DMS53 treated with DMSO at 0.1 percent for 48 hours (cell line): ENCODE results near the gene GAL3ST3.
A peak's percentile ranks its signal among the peaks of the same experiment; 100 is the strongest.
"Not testable (repeated sequence)": the region's sequence is repeated elsewhere in the genome, so short reads cannot be mapped to it uniquely, and the experiment has no call there.

Source experiments
- DNase-seq: peaks from one replicate; lab custom pipeline; 2025; ENCODE audit not compliant: unreplicated experiment; lab: John Stamatoyannopoulos, UW

GAL3ST3 gene

DNA sequence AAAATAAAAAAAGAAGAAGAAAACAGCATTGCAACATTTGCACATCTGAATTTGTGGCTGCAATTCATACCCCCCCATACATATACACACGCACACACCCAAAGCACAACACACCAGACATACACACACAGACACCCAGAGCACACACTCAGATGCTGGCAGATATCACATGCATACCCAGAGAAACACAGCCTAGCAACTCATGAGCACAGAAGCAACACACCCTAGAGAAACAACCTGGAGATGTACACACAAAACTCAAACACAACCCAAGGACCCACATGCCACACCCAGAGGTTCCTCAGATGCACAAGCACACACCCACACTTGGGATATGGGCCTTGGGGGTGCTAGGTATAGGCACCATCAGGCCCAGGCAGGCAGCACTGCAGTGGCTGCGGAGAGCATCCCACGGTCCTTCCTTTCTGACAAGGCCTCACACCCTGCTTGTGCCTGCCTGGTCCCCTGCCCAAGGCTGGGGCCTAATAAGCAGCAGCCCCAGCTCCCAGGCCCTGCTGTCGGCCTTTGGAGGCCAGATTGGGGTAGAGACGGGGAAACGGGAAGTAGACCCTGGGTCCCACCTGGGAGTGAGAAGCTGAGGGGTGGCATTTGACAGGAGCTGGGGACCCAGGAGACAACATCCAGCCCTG is 34.0 kb downstream of the GAL3ST3 start:
- DNase-seq, result no peak

DNA sequence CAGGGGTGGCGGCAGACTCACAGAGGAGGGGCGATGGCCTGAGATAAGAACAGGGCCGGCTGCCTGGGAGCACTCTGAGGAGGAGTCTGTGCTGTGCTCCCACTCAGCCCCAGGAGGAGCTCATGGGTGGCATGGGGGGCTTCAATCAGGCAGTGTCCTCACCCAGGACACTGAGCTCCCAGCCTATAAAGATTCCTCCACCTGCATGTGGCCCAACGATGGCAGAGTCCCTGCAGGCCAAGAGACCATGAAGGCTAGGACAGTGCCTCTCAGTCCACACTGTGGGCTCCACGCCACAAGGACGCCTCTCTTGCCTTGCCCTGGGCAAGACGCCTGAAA is 35.2 kb downstream of the GAL3ST3 start:
- DNase-seq, result no peak

DNA sequence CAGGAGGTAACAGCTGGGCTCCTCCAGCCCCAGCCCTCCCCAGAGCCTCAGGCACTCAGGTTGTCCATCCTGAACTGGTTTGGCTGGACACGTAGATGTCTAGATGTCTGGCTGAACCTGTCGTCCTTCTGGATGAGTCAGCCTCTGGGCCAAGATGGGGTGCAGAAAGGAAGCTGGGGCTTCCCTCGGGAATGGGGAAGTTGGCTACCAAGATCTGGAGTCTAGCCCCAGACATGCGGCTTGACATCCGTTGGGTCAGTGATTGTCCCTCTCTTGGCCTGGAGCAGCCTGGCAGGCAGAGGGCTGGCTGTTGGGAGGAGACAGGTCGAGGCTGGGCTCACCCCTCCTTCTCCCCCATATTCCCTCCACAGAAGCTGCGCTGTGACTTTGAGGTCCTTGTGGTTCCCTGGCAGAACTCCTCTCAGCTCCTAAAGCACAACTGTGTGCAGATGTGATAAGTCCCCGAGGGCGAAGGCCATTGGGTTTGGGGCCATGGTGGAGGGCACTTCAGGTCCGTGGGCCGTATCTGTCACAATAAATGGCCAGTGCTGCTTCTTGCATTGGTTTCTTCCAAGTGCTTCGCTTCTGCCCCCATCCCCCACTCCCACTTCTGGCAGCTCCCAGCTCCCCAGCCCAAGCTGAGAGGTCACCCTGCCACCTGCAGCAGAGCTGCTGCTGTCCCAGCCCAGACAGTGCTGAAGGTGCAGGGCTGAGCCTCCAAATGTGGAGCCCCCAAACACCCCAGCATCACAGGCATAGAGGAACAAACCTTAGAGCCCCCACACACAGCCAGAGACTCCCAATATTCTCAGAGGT is 35.8 kb downstream of the GAL3ST3 start:
- DNase-seq, result no peak

DNA sequence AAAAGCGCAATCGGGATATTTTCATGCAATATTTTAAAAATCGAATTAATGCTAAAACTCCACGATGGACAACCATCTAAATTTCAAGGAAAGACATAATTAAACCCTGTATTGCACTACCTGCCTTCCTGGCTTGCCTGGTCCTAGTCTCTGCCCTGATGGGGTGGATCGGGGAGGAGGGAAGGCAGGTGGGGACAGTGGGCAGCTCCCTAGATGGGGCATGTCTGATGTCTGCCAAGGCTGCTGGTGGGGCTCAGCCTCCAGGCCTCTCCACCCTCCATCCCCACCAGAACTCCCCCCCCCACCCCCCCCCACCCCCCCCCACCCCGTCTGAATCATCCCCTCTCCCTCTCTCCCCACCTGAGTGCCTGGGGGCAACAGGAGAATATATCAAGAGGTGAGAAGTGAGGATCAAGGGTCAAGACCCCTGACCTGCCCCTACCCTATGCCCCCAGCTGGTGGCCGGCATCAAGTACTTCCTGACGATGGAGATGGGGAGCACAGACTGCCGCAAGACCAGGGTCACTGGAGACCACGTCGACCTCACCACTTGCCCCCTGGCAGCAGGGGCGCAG is 36.5 kb downstream of the GAL3ST3 start:
- DNase-seq, result no peak

DNA sequence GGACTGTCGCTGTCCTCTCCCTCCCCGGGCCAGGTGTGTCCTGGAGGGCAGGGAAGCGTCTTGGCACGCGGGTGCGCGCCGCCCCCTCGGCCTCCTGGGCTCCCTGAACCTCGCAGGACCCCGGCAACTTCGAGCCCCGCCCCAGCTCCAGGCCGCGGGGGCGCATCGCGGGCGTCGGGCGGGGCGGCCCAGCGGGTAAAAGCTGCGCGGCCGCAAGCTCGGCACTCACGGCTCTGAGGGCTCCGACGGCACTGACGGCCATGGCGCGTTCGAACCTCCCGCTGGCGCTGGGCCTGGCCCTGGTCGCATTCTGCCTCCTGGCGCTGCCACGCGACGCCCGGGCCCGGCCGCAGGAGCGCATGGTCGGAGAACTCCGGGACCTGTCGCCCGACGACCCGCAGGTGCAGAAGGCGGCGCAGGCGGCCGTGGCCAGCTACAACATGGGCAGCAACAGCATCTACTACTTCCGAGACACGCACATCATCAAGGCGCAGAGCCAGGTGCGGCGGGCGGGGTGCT is 37.1 kb downstream of the GAL3ST3 start, which contains the start of gene CST6:
CST6 (plus strand) TSS at position 224 of the 519 bp plus-strand sequence; CDS start at position 261, 37 bp downstream.
- peak; percentile 30 for DNase-seq

DNA sequence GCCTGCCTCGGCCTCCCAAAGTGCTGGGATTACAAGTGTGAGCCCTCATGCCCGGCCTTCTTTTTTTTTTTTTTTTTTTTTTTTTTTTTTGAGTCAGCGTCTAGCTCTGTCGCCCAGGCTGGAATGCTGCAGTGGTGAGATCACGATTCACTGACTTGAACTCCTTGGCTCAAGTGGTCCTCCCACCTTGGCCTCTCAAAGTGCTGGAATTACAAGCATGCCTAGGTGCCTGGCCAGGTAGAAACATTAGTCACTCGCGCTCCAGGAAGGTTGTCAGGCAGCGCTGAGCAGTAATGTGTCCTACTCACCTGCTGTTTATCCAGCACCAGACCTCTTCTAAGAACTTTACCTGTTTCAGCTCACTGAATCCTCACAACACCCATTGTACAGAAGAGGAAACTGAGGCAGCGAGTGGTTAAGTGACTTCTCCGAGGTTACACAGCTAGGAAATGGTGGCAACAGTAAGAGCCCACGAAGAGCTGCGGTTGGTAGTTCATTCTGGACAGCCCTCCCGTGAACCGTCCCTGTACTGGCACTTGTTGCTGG is 37.6 kb downstream of the GAL3ST3 start:
- peak; percentile 52 for DNase-seq

DNA sequence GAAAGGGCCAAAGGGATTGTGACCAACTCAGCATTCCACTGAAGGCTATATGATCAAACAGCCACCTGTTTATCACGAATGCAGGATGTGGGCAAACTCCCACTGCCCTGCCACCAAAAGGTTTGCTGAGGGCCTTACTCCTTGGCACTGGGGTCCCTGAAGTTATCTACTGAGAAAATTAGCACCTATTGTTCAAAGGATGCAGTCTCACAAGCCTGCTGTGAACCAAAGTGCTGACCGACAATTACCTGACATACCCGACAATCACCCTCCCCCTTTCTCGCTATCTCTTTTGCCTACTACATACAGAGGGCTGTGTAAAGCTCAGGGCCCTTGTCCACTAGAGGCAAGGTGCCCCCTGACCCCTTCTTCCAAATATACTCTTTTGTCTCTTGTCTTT is 38.9 kb downstream of the GAL3ST3 start:
- DNase-seq, result not testable (repeated sequence)

DNA sequence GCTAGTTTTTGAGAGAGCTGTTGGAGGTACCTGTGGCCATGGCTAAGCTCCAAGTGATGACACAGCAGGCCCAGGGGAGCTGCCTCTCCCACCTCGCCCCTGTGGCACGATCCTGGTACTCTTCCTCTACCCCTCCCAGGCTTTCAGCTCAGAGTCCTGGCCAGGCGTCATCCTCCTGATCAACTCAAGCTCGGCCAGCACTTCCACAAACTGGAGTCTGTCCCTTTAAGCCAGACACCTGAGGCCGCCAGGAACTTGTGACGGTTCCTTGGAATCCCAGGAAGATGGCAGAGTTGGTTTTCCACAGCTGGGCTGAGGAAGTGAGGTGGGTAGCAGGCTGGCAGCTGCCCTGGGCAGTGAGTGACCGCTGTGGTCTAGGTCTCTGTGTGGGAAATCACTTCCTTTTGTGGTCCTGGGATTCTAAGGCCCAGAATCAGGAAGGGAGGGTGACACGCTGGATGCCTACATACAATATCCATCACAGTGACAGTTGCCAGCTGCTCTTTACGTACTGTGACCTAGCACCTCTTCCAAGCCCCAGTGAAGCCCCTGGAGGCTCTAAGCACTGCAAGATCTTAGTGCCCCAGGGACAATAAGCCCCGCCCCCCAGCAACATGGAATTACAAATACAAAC is 40.4 kb downstream of the GAL3ST3 start:
- no peak for DNase-seq

DNA sequence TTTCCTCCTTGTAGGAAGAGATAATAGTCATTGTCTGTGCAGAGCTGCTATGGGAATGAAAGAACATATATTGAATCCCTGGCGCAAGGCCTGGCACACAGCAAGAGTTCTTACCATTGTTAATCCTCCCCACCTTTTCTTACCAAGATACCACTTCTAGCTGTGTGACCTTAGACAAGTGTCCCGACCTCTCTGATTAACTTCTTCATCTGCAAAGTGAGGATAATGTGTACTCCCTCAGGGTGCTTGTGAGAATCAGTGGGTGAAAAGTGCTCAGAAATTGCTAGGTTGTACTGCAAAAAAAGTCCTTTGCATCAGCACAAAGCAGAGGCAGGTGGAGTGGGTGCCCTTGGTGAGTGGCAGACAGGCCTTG is 40.9 kb downstream of the GAL3ST3 start:
- DNase-seq, result no peak

DNA sequence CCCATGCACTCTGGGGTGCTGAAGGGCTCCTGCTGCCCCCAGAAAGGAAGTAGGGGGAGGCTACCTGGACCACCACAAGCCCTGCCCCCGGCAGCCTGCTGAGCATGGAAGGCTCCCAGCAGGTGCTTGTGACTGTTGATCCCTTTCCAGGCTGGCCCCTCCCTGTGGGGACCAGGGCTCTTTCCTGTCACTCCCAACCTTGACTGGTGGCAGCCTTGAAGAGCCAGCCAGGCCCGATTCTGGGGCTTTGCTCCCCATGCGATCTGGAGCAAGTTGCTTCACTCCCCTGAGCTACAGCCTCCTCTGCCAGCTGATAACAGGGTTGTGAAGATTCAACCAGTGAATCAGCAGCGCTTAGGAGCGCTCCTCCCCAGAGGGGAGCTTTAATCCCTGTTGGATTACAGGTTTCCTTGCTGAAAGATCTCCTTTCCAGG is 41.7 kb downstream of the GAL3ST3 start:
- DNase-seq, result no peak

DNA sequence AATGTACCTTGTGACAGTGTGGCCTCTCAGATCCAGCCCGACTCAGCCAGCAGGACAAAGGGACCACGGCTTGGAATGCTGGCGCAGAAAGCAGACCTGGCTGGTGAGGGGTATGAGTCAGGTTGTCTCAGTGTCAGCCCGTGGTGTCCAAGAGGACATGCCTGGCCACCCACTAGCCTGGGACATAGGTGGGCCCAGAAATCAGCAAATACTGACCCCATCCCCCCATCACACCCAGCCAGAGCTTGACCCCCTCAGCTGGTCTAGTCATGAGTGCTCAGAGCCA is 42.1 kb downstream of the GAL3ST3 start:
- no peak for DNase-seq

DNA sequence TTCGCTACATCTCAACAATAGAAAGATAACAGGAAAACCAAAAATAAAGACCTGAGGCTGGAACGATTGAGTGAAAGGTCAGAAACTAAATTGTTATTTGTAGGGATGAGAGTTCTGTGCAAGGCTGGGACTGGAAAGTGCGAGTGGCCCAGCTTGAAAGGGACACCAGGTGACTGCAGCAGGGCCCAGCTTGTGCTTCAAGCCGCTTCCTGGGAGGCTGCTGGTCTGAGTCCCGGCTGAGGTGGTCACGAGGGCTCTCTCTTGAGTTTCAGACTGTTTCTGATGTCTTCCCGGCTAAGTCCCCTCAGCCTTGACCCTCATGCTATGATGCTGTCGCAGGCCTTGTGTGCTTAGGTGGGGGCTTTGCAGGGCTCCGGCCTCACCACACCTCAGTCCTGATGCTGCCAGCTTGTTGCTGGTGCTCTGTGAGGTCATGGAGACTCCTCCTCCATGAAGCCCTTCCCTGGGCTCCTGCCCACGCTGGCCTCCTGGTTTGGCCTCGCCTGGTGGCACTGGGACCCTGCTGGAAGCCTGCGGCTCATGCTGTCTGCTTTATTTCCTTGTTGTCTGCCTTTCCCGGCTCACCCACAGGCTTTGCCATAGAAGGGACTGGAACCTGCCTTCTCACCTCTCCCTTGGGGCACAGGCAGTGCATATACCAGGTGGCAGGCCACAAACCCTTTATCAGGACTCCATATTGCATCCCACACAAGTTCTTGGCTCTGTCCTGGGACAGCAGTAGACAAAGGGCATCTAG is 42.6 kb downstream of the GAL3ST3 start:
- no peak for DNase-seq

DNA sequence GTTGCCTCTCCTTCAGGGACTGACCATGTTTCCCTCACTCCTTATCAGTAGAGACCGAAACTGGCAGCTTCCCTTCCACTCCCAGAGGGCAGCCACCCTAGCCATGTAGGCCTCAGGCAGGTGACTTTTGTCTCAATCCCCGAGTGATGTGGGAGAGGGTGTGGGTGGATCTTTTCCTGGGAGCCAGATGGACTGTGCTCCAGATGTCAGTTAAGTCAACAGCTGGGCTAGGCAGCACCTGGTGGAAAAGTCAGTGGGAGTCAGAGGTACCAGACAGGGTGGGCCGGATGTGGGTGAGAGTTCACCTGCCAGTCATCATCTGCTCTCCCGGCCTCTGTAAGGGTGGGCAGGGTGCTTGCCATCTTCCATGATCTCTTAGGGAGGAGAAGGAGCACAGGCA is 44.8 kb downstream of the GAL3ST3 start:
- no peak for DNase-seq

DNA sequence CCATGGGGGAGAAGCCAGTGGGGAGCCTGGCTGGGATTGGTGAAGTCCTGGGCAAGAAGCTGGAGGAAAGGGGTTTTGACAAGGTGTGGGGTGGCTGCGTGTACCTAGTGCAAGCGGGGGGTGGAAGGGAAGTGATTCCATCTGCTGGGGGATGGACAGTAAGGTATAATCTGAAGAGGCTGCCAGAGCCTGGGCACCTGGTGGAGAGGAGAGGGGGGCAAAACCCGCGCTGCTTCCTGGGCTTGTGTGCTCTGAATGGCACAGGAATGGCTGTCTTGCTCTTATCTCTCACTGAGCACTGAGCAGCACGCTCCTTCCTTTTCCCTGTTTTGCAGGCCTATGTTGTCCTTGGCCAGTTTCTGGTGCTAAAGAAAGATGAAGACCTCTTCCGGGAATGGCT is 45.7 kb downstream of the GAL3ST3 start:
- DNase-seq, result no peak

DNA sequence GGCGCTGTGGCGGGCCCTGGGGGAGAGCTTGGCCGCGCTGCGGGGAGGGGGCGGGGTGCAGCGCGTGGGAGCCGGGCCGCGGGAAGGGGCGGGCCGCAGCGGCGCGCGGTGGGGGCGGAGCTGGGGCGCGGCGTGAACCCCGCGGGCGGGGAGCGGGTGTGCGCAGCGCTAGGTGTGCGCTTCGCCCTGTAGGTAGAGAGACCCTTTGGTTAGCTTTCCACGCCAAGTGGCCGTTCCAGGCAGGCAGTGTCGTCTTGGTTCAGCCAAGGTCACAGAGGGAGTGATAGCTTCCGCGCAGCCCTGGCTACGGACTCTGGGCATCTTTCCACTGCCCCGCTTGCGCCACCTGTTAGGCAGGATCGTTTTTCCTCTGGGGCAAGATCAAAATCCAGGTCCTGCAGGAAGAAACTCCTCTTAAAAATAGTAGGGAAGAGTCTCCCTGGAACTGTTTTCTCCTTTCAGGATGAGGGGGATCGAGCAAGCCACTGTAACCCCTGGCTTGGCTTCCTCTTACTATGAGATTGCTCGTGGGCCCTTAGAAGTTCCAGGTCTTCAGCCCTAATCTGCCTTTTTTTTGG is 46.2 kb downstream of the GAL3ST3 start:
- peak; percentile 34 for DNase-seq

DNA sequence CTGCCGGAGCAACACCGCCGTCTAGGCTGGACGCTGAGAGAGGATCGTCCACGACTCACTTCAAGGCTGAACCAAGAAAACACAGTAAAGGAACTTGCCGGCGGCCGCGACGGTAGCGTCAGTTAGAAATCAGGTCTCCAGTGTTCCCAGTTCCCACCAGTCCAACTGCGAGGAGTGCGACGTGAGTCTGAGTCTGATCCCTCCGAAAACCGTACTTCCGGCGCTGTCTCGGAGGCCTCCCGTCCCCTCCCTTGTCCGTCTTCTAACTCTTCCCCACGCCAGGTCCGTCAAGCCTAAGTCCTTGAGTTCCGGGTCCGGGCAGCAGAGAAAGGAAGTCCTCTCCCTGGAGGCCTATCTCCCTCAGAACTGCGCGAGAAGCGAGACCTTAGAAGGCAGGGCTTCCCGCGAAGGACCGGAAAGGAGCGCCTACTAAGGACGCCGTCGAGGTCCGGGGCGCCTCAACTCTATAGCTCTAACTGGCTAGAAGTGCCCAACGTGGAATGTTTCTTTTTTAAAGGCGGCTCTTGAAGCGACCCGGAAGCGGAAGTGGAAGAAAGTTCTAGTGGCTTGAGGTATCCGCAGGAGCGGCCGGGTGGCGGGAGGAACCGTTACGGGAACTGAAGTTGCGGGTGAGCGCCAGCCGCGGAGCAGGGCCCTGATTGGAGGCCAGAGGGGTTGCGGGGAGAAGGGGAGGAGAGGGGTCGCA is 46.9 kb downstream of the GAL3ST3 start, which contains the start of the genes BANF1 and EIF1AD:
BANF1 (plus strand) TSS at position 562 of the 706 bp plus-strand sequence. CDS start 748 bp downstream, outside the sequence.
EIF1AD (minus strand) TSS at position 216 of the 706 bp plus-strand sequence. CDS start 1,768 bp downstream, outside the sequence.
- DNase-seq, result peak; percentile 98

DNA sequence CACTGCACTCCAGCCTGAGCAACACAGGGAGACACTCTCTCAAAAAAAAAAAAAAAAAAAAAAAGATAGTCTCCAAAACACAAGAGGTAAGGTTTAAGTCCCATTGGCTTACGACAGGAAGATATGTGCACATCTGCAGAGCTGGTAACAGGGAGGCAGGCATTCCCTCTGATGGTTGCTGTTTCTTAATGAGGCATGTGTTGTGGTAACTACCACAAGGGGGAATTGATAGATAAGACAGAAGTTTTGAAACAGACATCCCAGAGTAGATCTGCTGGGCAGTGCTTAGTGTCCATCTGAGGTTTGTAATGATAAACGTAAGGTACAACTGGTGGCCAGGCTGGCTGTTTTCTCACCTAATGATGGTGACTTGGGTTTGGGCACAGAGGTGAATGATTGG is 51.7 kb downstream of the GAL3ST3 start:
- no peak for DNase-seq

DNA sequence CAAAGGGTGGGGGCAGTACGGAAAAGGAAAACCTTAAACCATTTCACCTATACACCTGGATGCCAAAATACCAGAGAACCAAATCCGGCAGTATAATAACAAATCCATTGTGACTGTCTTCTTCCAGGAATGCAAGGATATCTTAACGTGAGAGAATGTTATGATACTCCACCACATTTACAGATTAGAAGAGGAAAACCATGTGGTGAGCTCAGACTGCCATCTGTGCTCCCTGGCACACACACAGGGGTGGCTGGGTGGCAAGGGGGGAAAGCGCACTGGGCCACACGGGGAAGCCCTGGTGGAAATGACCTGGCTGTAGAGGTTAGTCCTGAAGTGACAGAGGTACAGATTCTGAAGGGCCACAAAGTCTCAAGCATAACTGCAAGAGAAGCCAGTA is 56.9 kb downstream of the GAL3ST3 start:
- DNase-seq, result no peak
